ENCODE results near the gene CR1L. TPM values are rescaled to one million over a fixed set of nuclear protein-coding genes. Genes with fewer than 3 reads are reported as not detected.
"Not testable (repeated sequence)": the region's sequence is repeated elsewhere in the genome, so short reads cannot be mapped to it uniquely, and the experiment has no call there.

Gene CR1L
- polyA plus RNA-seq, 6 donors from 2014 or later, result not detected

DNA sequence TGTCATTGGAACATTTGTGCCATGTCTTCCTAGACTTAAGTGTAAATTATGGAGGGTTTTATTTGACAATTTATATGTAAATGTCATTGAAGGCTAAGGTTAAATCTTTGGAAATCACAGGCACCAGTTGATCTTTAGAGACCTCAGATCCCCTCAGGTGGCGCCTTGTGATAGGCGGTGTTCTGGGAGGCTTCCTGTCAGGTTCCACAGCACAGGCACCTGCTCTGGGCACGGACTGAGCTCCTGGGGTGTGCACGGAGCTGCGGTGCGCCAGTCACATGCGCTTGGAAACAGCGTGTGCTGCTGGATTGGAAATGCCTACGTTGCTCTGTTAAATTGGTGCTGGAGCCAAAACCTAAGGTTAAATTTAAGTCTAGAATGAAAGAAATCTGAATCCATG, 119.0 kb downstream of the CR1L start:
- Mint-ChIP-seq H3K4me1 (peaks cover 0 to 6% (median 4%) of the 10 kb centered on the region in 3 donors), H3K27me3 (no peaks in the 10 kb centered on the region), H3K36me3 (peaks cover 27 to 36% of the 10 kb centered on the region in 2 donors), H3K9me3 (peaks cover 0 to 1% (median 0%) of the 10 kb centered on the region in 7 donors), H3K27ac (no peak overlapping the region), H3K4me3 (no peak overlapping the region)
- ATAC-seq (ENCODE audit: low read depth in 2 of 2) (no peak), DNase-seq (no peak)

DNA sequence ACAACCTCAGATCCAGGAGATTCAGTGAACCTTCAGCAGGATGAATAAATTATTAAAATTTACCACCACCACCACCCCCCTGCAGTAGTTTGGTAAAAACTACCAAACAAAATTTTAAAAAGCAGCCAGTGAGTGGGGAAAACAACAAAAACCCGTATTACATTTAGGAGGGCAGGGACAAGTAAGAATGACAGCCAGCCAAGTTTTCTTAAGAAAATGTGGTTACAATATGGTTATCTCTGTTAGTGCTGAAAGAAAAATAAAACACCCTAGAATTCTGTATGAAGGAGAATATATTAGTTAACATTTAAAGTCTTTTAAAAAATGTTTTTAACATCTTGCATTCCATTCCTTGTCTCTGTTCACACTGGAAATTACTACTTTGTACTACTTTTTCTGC, 121.6 kb downstream of the CR1L start:
- peak overlapping the region in 2 of 6 donors; percentile 35 to 37 for H3K27ac Mint-ChIP-seq
- H3K4me1 Mint-ChIP-seq, result peaks cover 0 to 6% (median 4%) of the 10 kb centered on the region in 3 donors
- H3K36me3 Mint-ChIP-seq, result peaks cover 31 to 41% of the 10 kb centered on the region in 2 donors
- ATAC-seq (ENCODE audit: low read depth in 2 of 2) (no peak), DNase-seq (no peak)
- no peaks in the 10 kb centered on the region for H3K27me3 Mint-ChIP-seq
- peaks cover 0 to 9% (median 7%) of the 10 kb centered on the region in 7 donors for H3K9me3 Mint-ChIP-seq
- no peak overlapping the region for H3K4me3 Mint-ChIP-seq

DNA sequence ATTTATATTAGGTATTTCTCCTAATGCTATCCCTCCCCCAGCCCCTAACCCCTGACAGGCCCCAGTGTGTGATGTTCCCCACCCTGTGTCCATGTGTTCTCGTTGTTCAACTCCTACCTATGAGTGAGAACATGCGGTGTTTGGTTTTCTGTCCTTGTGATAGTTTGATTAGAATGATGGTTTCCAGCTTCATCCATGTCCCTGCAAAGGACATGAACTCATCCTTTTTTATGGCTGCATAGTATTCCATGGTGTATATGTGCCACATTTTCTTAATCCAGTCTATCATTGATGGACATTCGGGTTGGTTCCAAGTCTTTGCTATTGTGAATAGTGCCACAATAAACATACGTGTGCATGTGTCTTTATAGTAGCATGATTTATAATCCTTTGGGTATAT, 125.6 kb downstream of the CR1L start:
- not testable (repeated sequence) for H3K4me3 Mint-ChIP-seq; H3K27me3 Mint-ChIP-seq; H3K27ac Mint-ChIP-seq; ATAC-seq (ENCODE audit: low read depth in 2 of 2); DNase-seq
- peaks cover 29 to 48% of the 10 kb centered on the region in 2 donors for H3K36me3 Mint-ChIP-seq
- H3K4me1 Mint-ChIP-seq, result peaks cover 8 to 19% (median 12%) of the 10 kb centered on the region in 3 donors
- peaks cover 0 to 18% (median 9%) of the 10 kb centered on the region in 7 donors for H3K9me3 Mint-ChIP-seq

Other genes starting within 250 kb of the CR1L start
- 100 to 1,000 TPM in 3 of 6 donors, 10 to 100 TPM in 3; 78.0 to 142 (median 111) TPM for gene CR2, start 190.8 kb upstream of the CR1L start, polyA plus RNA-seq (ENCODE audit: low read depth in 6 of 6)
- 10 to 100 TPM; 20.5 to 32.8 (median 24.3) TPM for gene CR1, start 149.0 kb upstream of the CR1L start, polyA plus RNA-seq (ENCODE audit: low read depth in 6 of 6)
- gene CD46, start 106.9 kb downstream of the CR1L start, polyA plus RNA-seq (ENCODE audit: low read depth in 6 of 6), result 100 to 1,000 TPM in 3 of 6 donors, 10 to 100 TPM in 3; 75.9 to 140 (median 98.2) TPM

All from naive B cell (primary cell).